HG03097 (cell line): ENCODE data around the gene TMEM191C.
A peak's percentile ranks its signal among the peaks of the same experiment; 100 is the strongest.
"Not testable (repeated sequence)": the region's sequence is repeated elsewhere in the genome, so short reads cannot be mapped to it uniquely, and the experiment has no call there.

ENCODE experiments used
- ATAC-seq: cut with Tn5 transposase; IDR thresholded peaks from one replicate; pipeline ENCODE4 v1.9.1; 2021; ENCODE audit not compliant: unreplicated experiment, low FRiP score

TMEM191C gene

GRCh38 chr22:21445437-21446127 lies 21.6 kb upstream of the TMEM191C start:
- ATAC-seq: no peak

- ATAC-seq: no peak
These were observed 20.9 kb upstream of the TMEM191C start for GRCh38 chr22:21446128-21446826.

GRCh38 chr22:21446827-21447690 lies 20.1 kb upstream of the TMEM191C start:
- no peak for ATAC-seq

GRCh38 chr22:21447694-21448402 lies 19.3 kb upstream of the TMEM191C start:
- ATAC-seq: no peak

GRCh38 chr22:21448627-21449416 lies 18.4 kb upstream of the TMEM191C start:
- no peak for ATAC-seq

GRCh38 chr22:21449531-21450319 lies 17.5 kb upstream of the TMEM191C start:
- no peak for ATAC-seq

GRCh38 chr22:21450320-21450831 lies 16.8 kb upstream of the TMEM191C start:
- ATAC-seq: no peak

GRCh38 chr22:21450858-21451353 lies 16.3 kb upstream of the TMEM191C start:
- ATAC-seq: no peak

GRCh38 chr22:21451545-21452520 lies 15.4 kb upstream of the TMEM191C start:
- no peak for ATAC-seq

GRCh38 chr22:21452666-21453065 lies 14.5 kb upstream of the TMEM191C start:
- not testable (repeated sequence) for ATAC-seq

GRCh38 chr22:21454998-21455333 lies 12.2 kb upstream of the TMEM191C start:
- not testable (repeated sequence) for ATAC-seq

GRCh38 chr22:21455334-21456089 lies 11.7 kb upstream of the TMEM191C start:
- no peak for ATAC-seq

GRCh38 chr22:21457023-21457787 lies 10.0 kb upstream of the TMEM191C start:
- ATAC-seq: no peak

GRCh38 chr22:21462672-21463071 lies 4.5 kb upstream of the TMEM191C start:
- ATAC-seq: not testable (repeated sequence)

GRCh38 chr22:21468194-21469096 lies 1.3 kb downstream of the TMEM191C start:
- ATAC-seq: peak; percentile 81
